ENCODE measurements around the gene NT5DC2.

The NT5DC2 gene

DNA sequence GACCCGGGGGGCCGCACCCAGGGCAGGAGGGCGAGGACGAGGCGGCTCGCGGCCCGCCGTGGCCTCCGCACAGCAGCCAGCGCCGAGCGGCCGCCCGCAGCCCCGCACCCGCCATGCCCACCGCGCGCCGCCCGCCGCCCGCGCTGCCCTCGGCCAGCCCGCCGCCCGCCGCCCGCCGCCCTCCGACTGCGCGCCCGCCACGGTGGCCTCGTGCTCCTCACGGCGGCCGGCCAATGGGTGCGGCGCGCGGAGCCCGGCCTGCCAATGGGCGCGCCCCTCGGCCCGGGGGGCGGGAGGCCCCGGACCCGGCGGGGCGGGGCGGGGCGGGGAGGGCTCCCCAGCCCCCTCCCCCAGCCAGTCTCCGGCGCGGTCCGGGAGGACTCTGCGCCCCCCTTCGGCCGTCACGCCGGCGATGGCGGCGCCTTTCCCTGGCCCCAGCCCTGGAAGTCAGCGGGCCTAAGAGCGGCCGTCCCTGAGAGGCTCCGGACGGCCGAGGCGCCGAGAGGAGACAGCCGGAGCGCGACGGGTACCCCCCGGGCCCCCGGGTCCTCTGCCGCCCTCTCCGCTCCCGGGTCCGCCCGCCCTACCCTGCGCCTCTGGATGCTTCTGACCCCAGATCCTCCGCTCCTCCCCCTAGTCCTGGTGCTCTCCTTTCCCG, at the start of gene NT5DC2:
Gene NT5DC2 (minus strand): TSS at position 235 of the 658 bp plus-strand sequence. CDS start 120 bp downstream, at position 115.
- DNase-seq (ENCODE audit: low spot score), result peak; percentile 94

DNA sequence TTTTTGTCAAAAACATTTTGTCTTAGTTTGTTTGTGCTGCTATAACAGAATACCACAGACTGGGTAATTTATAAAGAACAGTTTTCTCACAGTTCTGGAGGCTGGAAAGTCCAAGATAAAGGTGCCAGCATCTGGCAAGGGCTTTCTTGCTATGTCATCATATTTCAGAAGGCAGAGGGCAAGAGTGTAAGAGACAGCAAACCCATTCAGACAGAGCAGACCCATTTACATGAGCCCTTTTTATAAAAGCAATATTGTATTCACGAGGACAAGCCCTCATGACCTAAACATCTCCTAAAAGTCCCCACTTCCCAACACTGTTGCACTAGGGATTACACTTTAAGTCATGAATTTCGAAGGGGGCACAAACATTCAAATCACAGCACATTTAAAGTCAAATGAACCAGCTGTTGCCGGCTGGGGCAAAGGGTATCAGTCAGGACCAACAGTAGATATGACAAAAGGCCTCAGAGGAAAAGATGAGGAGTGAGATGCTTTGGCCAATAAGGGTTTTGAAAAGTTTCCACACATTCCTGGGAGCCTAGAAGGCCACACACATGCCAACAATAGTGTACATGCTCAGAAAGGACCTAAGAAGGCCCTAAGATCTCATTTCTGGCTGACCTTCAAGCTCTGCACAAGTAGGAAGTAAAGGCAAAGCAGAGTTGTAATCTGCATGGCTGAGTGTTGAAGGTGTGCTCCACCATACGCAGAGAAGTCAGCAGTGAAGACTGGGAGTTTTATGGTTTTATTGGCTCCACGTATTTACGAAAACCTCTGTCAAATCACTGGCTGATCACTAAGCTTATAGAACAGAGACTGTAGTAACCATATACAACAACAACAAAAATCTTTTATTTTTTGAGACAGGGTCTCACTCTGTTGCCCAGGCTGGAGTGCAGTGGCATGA, 40.7 kb upstream of the NT5DC2 start:
- no peak for DNase-seq (ENCODE audit: low spot score)

DNA sequence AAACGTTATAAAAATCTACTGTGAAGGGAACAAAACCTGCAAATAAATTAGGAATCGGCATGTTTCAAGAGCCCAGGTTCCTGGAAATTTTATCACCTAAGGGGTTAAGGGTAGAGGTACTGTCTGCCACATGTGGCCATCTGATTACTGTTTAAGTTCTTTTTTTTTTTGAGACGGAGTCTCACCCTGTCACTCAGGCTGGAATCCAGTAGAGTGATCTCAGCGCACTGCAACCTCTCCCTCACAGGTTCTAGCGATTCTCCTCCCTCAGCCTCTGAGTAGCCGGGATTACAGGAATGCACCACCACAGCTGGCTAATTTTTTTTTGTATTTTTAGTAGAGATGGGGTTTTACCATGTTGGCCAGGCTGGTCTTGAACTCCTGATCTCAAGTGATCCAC, 38.6 kb upstream of the NT5DC2 start:
- DNase-seq (ENCODE audit: low spot score), result no peak

DNA sequence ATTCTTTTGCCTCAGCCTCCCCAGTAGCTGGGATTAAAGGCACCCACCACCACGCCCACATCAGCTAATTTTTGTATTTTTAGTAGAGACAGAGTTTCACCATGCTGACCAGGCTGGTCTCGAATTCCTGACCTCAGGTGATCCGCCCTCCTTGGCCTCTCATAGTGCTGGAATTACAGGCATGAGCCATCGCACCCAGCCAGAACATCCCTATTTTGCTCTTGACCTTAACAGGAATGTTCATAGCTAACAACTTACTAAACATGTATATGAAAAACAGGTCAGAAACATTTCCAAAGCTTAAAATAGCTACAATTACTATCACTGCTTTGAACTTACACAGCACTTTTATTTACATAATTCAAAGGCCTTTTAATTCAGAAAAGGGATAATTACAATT, 36.4 kb upstream of the NT5DC2 start:
- DNase-seq (ENCODE audit: low spot score), result peak; percentile 9

DNA sequence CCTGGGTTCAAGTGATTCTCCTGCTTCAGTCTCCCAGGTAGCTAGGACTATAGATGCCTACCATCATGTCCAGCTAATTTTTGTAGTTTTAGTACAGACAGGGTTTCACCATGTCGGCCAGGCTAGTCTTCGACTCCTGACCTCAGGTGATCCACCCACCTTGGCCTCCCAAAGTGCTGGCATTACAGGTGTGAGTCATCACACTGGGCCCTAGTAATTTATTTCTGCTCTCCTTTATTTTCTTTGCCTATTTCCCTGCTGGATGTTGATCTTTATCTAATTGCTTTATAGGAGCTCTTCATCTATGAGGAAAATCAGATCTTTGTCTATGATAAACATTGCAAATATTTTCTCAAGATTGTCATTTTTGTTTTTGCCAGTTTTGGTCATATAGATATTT, 34.4 kb upstream of the NT5DC2 start:
- DNase-seq (ENCODE audit: low spot score), result no peak

DNA sequence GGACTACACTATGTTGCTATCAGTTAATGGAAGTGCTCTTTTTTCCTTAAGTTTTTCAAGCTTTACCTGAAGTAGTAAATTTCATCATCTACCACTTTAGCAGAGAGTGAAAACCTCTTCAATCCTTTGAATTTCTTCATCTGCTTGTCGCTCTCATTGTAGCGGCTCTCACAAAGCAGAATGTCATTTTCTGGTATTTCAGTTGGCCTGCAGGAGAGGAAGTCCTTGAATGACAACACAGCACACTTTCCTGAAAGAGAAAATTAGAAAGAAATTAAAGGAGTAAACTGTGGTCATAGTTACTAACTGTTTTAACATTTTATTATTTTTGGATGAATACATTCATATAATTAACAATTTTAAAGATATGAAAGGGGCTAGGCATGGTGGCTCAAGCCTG, 30.3 kb upstream of the NT5DC2 start:
- DNase-seq (ENCODE audit: low spot score), result no peak

DNA sequence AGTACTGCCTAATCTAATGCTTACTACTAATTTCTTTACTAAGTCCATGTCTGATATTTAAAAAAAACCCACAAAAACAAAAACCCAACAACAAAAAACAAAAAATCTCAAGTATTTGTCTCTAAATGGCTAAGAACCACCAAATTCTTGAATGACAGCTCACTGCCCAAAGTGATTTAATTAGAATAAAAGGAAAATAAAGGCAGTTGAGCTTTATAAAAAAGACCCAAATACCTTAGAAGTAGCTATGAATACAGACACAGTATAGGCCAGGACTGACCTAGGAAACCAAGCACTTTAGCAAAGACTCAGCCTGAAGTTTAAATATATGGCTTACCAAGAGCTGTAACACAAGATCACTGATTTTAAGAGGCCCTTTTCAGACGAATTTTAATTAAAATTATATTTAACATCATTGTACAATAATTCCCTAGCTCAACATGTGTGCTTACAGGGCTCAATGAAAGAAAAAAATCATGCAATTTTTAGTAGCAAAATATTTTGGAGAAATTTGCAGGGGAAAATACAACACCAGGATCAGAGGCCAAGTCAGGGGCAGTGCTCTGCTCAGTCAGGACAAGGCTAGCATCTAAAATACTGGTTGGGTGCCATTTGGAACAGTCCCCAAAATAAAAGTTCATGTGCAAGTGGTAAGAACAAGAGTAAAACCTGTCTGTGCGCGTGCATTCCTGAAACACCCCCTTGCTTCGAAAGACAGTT, 27.5 kb upstream of the NT5DC2 start:
- DNase-seq (ENCODE audit: low spot score), result no peak

DNA sequence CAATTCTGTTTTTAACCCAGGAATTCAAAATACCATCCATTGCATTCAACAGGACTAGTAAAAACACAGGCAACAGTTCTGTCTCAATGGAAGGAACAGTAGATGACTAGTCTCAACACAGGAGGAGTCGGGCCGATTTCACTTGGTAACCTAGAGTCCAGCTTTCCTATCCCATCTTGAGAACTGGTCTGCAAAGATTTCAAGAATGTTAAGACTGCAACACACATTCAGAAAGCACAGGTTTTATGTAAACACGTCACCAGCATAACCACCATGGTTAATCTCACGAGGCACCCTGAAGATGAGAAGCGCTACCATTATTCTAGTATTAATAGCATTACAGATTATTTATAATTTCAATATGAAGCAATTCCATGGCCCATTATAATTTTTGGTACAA, 24.8 kb upstream of the NT5DC2 start:
- DNase-seq (ENCODE audit: low spot score), result no peak

DNA sequence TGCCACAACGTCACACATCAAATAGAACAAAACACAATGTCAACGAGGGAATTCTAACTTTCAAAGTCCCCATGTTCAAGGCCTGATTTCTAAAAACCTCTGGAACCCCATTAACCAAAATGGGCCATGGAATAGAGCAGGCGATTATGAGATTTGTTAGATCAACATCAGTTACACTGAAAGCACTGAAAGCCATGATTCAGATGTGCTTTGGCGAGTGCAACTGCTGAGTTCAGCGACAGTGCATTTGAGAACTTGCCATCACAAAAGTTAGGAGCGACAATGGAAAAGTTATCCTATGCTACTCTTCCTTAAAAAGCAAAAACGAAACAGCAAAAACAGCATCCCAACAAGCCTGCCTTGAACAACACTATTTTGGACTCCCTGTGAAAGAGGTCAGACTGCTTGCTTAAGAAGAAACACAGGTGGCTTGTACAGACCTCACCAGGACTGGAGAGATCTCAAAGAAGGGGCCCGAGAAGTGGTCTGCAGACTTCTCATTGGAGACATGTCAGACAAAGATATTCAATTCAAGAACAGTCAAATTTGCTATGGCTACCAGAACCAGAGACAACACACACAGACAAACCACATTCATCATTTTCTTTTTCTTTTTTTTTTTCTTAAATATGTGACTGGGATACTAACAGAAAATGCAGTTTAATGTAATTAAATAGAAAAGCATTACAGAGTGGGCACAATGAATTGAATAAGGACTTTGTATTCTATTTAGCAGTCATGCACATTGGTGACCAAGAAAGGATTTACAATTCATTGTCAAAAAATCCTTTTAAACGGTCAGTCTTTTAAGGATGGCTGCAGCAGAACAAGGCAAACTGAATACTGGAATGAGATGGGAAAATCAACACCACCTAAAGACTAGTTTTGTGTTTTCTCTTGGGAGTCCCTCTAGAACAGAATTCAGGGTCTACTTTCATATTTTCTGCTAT, 23.6 kb upstream of the NT5DC2 start:
- DNase-seq (ENCODE audit: low spot score), result no peak

DNA sequence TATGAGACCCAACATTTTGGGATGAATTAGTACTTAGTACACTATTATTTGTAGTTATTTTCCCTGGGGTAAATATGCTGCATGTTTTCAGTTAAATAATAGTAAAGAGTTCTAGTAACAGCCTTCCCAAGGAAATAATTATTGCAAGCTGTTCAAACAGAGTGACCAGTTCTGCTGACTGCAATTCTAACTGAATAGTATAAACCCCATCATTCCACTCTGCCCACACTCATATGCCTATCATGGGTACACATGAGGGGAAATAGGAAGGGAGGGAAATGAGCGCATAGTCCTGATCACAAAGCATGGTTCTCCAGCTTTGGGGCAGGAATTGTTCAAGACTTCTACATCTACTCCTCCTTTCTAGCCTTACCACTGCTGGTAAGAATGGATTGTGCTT, 21.4 kb upstream of the NT5DC2 start:
- no peak for DNase-seq (ENCODE audit: low spot score)

DNA sequence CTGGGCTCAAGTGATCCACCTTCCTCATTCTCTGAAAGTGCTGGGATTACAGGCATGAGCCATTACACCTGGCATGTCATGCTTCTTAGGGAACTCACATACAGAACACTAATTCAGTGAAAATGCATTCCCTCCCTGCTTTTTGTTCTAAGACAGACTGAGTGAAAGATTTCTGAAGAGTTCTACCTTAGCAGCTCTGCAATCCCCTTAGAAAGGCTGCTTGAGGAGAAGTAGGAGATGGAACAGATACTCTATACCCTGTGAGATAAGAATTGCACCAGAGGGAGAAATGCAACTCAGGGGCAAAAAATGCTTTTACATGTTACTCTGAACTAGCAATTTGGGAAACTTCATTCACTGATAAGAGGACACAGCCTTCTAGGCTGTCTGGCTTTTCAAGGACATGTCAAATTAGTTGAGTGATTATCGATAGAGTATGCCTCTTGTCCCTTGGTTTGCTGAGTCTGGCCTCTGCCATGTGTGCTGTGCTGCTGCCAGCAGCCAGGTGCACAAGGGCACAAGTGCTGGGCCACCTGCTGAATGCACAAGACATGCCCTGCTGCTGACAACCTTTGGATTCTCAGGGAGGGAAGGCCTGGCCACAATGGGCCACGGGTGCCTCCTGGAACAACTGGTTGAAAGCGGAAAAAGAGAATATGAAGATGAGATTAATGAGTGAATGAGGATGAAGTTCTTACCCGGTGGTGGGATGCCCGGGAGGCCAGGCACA, 20.5 kb upstream of the NT5DC2 start:
- no peak for DNase-seq (ENCODE audit: low spot score)

DNA sequence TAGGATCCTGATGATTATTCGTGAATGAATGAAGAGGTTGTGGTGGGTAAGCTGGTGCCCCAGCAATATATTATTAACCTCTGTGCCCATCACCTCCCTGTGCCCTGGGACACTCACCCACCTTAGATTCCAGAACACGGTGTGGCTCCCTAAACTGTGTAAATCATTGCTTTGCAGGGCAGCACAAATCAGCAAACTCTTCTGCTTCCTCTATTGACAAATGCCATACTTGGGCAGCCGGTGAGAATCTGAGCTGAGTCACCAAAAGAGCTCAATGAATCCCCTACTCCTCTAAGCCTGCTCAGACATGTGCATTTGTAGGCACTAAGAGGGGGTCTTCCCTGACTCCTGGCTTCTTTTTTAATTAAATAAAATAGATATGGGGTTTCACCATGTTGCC, 18.4 kb upstream of the NT5DC2 start:
- DNase-seq (ENCODE audit: low spot score), result no peak

DNA sequence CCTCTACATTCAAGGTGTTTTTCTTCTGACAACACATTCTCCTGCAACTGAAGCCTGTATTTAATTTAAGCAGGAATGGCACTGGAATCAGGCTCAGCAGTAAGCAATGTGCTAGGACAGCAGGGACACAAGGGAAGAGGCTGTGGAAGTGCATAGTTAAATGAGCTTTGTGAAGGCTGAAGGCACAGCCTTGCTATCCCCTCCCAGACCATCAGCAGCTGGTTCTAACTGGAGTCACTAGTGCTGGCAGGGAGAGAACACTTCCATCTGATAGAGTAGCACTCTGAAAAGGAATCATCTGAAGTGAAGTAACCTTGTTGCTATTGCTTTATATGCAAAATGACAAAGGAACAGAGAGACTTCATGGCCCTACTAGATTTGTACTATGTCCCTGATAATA, 17.5 kb upstream of the NT5DC2 start:
- DNase-seq (ENCODE audit: low spot score), result no peak

DNA sequence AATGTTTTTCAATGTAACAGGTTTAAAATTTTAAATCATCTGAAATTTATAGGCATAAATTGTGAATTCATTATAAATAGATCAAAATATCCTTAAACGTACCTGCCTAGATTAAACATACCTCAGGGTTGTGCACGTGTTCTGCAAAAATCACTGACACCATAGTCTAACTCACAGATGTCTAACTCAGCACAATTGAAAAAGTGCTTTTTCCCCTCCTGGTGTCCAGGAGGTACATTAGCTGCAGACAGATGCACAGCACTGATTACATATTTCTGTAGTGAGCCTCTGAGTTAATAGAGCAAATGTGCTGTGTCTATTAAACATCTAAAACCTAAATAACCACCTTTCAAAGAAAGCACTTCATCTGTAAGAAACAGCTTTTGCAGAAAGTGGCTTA, 13.5 kb upstream of the NT5DC2 start:
- DNase-seq (ENCODE audit: low spot score), result no peak

DNA sequence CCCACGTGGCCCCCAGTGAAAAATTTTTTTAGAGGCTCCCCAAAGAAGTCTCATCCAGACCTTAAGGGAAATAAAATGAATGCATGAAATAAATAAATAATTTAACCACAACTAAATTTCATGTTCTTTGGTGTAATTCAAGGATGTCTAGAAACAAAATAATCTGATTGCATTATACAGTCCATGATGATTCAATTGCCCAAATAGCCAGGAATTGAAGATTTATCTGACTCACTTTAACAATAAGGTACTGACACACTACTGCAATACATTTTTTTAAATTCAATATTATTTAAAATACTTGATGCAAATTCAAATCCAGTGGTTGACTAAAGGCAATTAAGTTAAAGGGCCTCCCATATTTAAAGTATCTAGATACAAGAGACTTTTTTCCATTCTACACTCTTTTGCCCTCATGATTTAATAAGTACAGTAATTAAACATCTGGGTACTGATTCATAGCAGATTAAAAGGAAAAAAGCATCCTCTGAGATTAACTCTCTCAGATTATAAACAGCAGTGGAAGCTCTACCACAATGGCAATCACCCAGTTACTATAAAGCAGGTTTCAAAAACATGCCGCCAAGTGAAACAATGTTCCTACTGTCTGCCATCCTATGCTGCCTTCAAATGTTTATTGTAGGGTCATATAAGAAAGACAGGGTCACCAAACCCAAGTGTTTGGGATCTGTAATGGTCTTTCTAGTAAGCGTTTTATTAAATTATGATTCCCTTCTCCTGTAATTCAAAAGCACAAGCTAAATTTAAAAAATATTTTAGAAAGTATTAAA, 12.6 kb upstream of the NT5DC2 start:
- DNase-seq (ENCODE audit: low spot score), result no peak

DNA sequence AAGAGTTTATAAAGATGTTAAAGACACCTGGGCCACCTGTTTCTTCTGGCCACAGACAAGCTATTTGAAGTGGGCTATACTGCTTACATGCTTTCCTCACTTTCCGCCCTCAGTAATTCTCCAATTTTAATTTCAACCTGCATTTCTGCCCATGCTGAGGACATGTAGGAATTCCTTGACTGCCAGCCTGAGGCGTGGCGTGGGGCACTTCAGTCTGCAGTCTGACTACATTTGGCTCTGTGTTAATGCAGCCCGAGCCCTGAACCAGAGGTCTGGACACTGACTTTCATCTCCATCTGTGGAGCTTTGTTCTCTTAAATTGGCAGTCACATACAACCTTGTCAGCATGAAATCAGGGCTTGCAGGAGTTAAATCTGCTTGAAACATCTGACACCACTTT, 11.3 kb upstream of the NT5DC2 start:
- no peak for DNase-seq (ENCODE audit: low spot score)

DNA sequence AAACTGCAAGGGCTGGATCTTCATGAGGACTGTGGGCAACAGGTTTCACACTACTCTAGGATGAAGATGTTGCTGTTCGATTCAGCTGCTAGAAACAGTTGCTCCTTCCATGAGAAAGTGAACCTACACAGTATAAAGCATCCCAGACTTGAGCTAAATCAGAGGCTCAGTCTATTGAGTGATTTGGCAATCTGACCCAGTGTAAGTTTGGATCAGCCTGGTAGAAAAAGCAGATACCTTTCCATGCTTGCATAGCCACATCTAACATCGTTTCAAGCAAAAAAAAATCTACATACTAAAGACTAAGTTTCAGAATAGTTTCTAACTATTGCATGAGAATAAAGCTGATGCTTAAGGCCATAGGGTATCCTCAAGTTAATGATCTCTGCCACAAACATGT, 7.4 kb upstream of the NT5DC2 start:
- no peak for DNase-seq (ENCODE audit: low spot score)

DNA sequence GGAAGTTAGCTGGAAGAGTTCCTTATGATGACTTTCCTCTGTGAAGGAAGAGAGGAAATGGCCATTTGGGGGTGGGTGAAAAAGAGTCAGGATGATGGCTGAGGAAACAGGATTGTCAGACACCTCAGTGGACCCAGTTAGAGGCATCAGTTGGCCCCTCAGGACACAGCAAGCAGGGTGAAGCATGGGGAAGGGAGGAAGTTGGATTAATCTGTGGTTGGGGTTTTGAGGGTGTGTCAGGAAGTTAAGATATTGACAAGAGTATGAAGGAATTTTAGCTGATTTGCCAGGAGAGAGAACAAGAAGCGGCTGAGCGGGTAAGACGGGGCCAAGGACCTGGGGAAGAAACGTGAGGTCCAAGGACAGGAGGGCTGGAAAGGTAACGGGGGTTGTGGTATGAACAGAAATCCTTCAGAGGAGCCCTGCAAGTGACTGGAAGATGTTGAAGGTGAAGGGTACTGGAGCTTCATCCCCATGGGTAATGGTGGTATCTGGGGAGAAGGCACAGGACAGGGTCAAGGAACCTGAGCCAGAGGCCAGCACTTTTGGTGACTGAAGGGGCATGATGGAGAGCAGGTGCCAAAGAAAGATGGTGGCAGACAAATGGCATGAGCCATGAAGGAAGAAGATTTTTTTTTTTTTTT, 5.5 kb upstream of the NT5DC2 start:
- no peak for DNase-seq (ENCODE audit: low spot score)

DNA sequence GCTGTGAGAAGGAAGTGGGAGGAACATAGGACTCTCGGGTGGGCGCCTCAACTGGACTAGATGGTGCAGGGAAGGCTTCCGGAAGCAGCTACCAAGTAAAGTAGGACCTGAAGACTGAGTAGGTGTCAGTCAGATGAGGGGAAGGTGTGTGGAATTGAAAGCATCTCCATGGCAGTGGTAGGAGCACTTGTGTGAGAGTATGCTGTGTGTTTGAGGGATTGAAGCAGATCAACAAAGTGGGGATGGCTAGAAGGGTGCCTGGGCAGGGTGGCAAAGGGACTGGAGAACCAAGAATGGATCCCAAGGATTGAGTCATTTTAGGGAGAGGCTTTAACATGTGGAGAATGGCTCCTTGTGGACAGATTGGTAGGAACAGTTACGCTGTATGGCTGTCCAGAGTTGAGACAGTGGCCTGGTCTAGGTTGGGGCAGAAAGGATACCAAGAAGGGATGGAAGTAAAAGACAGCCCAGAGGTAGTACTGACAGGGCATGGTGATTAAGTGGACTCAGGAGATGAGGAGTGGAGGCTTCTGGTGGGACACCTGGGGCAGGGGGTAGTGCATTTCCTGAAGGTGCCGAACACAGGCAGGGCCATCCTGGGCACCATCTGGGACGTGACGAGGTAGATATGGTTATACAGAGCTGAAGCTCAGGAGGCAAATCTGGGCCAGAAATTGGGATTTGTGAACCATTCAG, 4.2 kb upstream of the NT5DC2 start:
- peak; percentile 4 for DNase-seq (ENCODE audit: low spot score)
